Measurements from ENCODE around the gene GSE1. TPM values are rescaled to one million over a fixed set of nuclear protein-coding genes. Genes with fewer than 3 reads are reported as not detected.

The GSE1 gene
- total and polyA plus RNA-seq, 9 of the 15 experiments (the other 6 are each of a cell fraction or from before 2014, with no cell fraction given), result 12.2 to 244 (median 57.9) TPM

- H3K9me1 ChIP-seq (ENCODE audit: control insufficient read depth, insufficient read depth, low read length), result peaks cover 33% of the 10 kb centered on the region
- peaks cover 93% of the 10 kb centered on the region for H3K36me3 ChIP-seq (ENCODE audit: control insufficient read depth, insufficient read depth, low read length)
- H3K4me3 ChIP-seq, result no peak overlapping the region
- ChIA-PET CTCF (ENCODE audit: low intra/inter-chr PET ratio) (no interaction called here), POLR2A (interaction anchor here (1.5 to 3.8 kb wide), 3 partner anchors 8 to 17 kb away, joined by 3 to 28 read pairs (median 14); no protein-coding TSS in a partner anchor)
- ATAC-seq (peak; percentile 19), FAIRE-seq (no peak), DNase-seq (ENCODE audit: extremely low read depth in 1 of 4, low spot score in 3 of 4) (no peak)
- H3K27ac ChIP-seq (ENCODE audit: extremely low read depth, low read depth, low read length), result no peak overlapping the region; the same call in 2 of the 3 replicates
- in situ Hi-C loops (cut with MboI) (no loop called here), intact Hi-C loops (cut with micrococcal nuclease) (loop anchor here (10.0 kb wide), 1 partner anchor 135 kb away; no protein-coding TSS in a partner anchor)
- no peaks in the 10 kb centered on the region for H3K27me3 ChIP-seq (ENCODE audit: control insufficient read depth in 2 of 2, insufficient read depth in 2 of 2, low read length in 2 of 2)
- H3K9me3 ChIP-seq (replicated peaks; ENCODE audit: control insufficient read depth, insufficient read depth, low read depth, low read length), result no peaks in the 10 kb centered on the region
- peaks cover 99% of the 10 kb centered on the region for H4K20me1 ChIP-seq (replicated peaks; ENCODE audit: control insufficient read depth, insufficient read depth, low read length)
- TF ChIP-seq POLR2G (IDR thresholded peaks at IDR 0.05; ENCODE audit: low read depth, low read length) (peak; percentile 56; the same call in 1 of the 2 replicates), ZNF589 (CRISPR knock-in tag; IDR thresholded peaks at IDR 0.05; ENCODE audit: low read depth) (no peak), POLR2A (conservative IDR thresholded peaks at IDR 0.05) (0 out of 2 replicates have a peak, but pooled peaks have one; percentile 11), RBM22 (IDR thresholded peaks at IDR 0.05; ENCODE audit: low read depth, low read length, poor library complexity, severe bottlenecking) (peak; percentile 81)
- peak overlapping the region in 1 of 2 experiments; percentile 82; a peak in 2 of 4 replicates for H3K9ac ChIP-seq (ENCODE audit: insufficient read depth in 1 of 2, low read depth in 2 of 2, low read length in 2 of 2)
- H3K4me1 ChIP-seq (replicated peaks in 1 of 2; ENCODE audit: control insufficient read depth in 2 of 2, insufficient read depth in 2 of 2, low read length in 2 of 2), result peaks cover 61 to 81% of the 10 kb centered on the region in 2 experiments
- WGBS (ENCODE audit: insufficient coverage, low coverage, missing lambda C conversion rate), result 80% methylated on average over 10 of the region's 11 CpGs
- H3K79me2 ChIP-seq (ENCODE audit: control insufficient read depth, insufficient read depth, low read length), result peaks cover 100% of the 10 kb centered on the region
- no peak overlapping the region for H2AFZ ChIP-seq (ENCODE audit: low read depth, low read length)
- BruUV-seq (replicated peaks), result no TSS peak
- H3K4me2 ChIP-seq (ENCODE audit: insufficient read depth, low read length), result no peak overlapping the region
Measured at GRCh38 chr16:85579923-85580580, 33.1 kb upstream of the GSE1 start.

GRCh38 chr16:85580684-85581083 lies 32.4 kb upstream of the GSE1 start:
- H4K20me1 ChIP-seq (replicated peaks; ENCODE audit: control insufficient read depth, insufficient read depth, low read length), result peaks cover 99% of the 10 kb centered on the region
- CTCF ChIA-PET (ENCODE audit: low intra/inter-chr PET ratio), result no interaction called here

More at GRCh38 chr16:85580684-85581083, 32.4 kb upstream of the GSE1 start:
- ATAC-seq, result no peak
- Histone ChIP-seq H3K4me2 (ENCODE audit: insufficient read depth, low read length) (no peak overlapping the region), H3K27ac (ENCODE audit: extremely low read depth, low read depth, low read length) (no peak overlapping the region), H3K36me3 (ENCODE audit: control insufficient read depth, insufficient read depth, low read length) (peaks cover 94% of the 10 kb centered on the region), H3K4me1 (replicated peaks in 1 of 2; ENCODE audit: control insufficient read depth in 2 of 2, insufficient read depth in 2 of 2, low read length in 2 of 2) (peaks cover 55 to 84% of the 10 kb centered on the region in 2 experiments), H3K27me3 (ENCODE audit: control insufficient read depth in 2 of 2, insufficient read depth in 2 of 2, low read length in 2 of 2) (no peaks in the 10 kb centered on the region), H3K9me1 (ENCODE audit: control insufficient read depth, insufficient read depth, low read length) (peaks cover 38% of the 10 kb centered on the region), H3K79me2 (ENCODE audit: control insufficient read depth, insufficient read depth, low read length) (peaks cover 100% of the 10 kb centered on the region), H3K4me3 (no peak overlapping the region), H3K9ac (ENCODE audit: insufficient read depth in 1 of 2, low read depth in 2 of 2, low read length in 2 of 2) (peak overlapping the region in 1 of 2 experiments; percentile 47; a peak in 2 of 4 replicates), H3K9me3 (replicated peaks; ENCODE audit: control insufficient read depth, insufficient read depth, low read depth, low read length) (no peaks in the 10 kb centered on the region), H2AFZ (ENCODE audit: low read depth, low read length) (no peak overlapping the region)
- in situ Hi-C loops (cut with MboI) (no loop called here), intact Hi-C loops (cut with micrococcal nuclease) (no loop called here)
- FAIRE-seq, result peak; percentile 78
- TF ChIP-seq PPARD (CRISPR knock-in tag; IDR thresholded peaks at IDR 0.05) (no peak), PHB (CRISPR knock-in tag; IDR thresholded peaks at IDR 0.05) (0 out of 2 replicates have a peak, but pooled peaks have one; percentile 5)
- DNase-seq (ENCODE audit: extremely low read depth in 1 of 4, low spot score in 3 of 4), result no peak
- 69% methylated on average over 7 of the region's 7 CpGs for WGBS (ENCODE audit: insufficient coverage, low coverage, missing lambda C conversion rate)
- BruUV-seq (replicated peaks), result no TSS peak
- POLR2A ChIA-PET, result interaction anchor here (0.8 to 3.8 kb wide), 4 partner anchors 7 to 45 kb away, joined by 3 to 28 read pairs (median 8); no protein-coding TSS in a partner anchor
